Measurements from ENCODE around the gene LRRC9. TPM values are rescaled to one million over a fixed set of nuclear protein-coding genes. Genes with fewer than 3 reads are reported as not detected.

Gene LRRC9
- total RNA-seq, 1 experiment from 2014 or later = not detected

DNA sequence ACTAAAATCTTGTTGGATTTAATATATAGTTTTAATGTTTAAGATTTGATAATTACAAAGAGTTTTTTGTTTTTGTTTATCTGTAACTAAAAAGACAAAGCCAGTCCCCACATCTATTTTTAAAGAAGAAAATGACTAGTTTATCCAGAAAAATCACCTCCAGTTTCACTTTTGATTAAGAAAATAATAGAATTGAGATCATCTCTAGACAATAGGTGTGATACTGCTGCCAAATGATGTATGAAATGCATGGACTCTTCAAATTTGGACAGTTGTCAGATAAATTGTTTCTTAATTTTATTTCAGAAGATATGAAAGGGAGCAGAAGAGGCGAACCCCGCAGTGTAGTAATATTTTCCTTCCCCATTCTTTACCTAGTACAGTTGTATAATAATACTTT lies 191.8 kb downstream of the LRRC9 start:
- no peak for DNase-seq (ENCODE audit: low read depth)

Other genes starting within 250 kb of the LRRC9 start
- gene RTN1, start 49.4 kb upstream of the LRRC9 start, total RNA-seq (2014; rRNA removed; shearing (Covaris generic)) = 0.49 TPM in 1 of 2 replicates, not detected in the other
- gene PCNX4, start 171.8 kb downstream of the LRRC9 start, total RNA-seq (2014; rRNA removed; shearing (Covaris generic)) = 32.3 and 85.1 TPM in 2 replicates
- gene DHRS7, start 245.3 kb downstream of the LRRC9 start, total RNA-seq (2014; rRNA removed; shearing (Covaris generic)) = 55.0 and 58.6 TPM in 2 replicates

Data from M059J (cell line).